Tibial nerve (tissue), 3 donors: ENCODE results near the gene KEAP1.

Source experiments
- POLR2A ChIP-seq, 2 donors: fragments of 450-650 bp; IDR thresholded peaks; one replicate each; pipeline ENCODE4 v1.6.1; 2017; ENCODE audit warnings: antibody characterized with exemption in 2 of 2, mild to moderate bottlenecking in 2 of 2, moderate library complexity in 2 of 2
- TF ChIP-seq, protein P1 (sequence below), 5 experiments: fragments of 200-600 bp in 3 of 5; fragments of 450-650 bp in 2 of 5; sonication (generic) in 3 of 5; IDR thresholded peaks; one replicate each; pipeline ENCODE4 v1.5.1; 2016 to 2019; ENCODE audit warnings: antibody characterized with exemption in 5 of 5, mild to moderate bottlenecking in 3 of 5, moderate library complexity in 2 of 5

DNA sequence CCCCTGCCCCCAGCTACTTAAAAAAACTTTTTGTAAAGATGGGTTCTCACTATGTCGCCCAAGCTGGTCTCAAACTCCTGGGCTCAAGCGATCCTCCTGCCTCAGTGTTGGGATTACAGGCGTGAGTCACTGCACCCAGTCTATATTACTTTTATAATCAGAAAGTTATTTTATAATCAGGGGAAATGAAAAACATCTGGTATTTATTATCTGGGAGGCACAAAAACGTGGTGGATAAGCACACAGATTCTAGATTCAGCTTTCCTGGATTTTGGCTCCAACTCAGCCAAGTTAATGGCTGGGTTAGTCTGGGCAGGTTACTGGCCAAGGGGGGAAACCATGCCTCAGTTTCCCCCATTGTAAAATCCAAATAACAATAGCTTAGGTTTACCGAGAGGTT lies 24.7 kb downstream of the KEAP1 start:
- no peak for TF ChIP-seq POLR2A (IDR thresholded peaks at IDR 0.05)
- TF ChIP-seq, protein P1, sequence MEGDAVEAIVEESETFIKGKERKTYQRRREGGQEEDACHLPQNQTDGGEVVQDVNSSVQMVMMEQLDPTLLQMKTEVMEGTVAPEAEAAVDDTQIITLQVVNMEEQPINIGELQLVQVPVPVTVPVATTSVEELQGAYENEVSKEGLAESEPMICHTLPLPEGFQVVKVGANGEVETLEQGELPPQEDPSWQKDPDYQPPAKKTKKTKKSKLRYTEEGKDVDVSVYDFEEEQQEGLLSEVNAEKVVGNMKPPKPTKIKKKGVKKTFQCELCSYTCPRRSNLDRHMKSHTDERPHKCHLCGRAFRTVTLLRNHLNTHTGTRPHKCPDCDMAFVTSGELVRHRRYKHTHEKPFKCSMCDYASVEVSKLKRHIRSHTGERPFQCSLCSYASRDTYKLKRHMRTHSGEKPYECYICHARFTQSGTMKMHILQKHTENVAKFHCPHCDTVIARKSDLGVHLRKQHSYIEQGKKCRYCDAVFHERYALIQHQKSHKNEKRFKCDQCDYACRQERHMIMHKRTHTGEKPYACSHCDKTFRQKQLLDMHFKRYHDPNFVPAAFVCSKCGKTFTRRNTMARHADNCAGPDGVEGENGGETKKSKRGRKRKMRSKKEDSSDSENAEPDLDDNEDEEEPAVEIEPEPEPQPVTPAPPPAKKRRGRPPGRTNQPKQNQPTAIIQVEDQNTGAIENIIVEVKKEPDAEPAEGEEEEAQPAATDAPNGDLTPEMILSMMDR (IDR thresholded peaks at IDR 0.05), result no peak
